ENCODE data around the gene MYBBP1A. TPM values are rescaled to one million over a fixed set of nuclear protein-coding genes. Genes with fewer than 3 reads are reported as not detected.

The MYBBP1A gene
- polyA plus RNA-seq, 2 of the 4 experiments (the other 2 are of a cell fraction): 42.9 to 95.1 TPM

DNA sequence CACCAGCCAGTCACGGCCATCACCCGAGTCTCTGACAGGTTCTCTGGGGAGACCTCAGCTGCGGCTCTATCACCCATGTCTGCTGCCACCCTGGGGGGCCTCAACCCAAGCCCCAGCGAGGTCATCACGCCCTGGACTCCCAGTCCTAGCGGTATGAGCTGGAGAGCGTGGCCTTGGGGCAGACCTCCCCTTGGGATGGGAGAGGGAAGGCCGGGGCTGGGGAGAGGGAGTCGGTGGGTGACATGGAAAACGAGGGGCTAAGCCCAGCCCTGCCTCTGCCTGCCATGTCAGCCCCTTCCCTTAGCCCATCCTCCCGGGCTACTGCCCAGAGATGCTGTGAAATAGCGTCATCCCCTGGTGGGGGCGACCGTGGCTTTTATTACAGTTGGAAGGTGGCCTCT lies 37.8 kb upstream of the MYBBP1A start:
- Histone ChIP-seq H3K27ac (no peak overlapping the region), H3K9me3 (no peaks in the 10 kb centered on the region), H3K4me3 (no peak overlapping the region), H3K4me2 (no peak overlapping the region), H3K4me1 (peaks cover 5% of the 10 kb centered on the region; the same call in 2 of the 3 replicates)
- ChIA-PET CTCF (interaction anchor here (1.0 to 18.8 kb wide), 3 partner anchors 10 to 26 kb away, joined by 3 to 186 read pairs (median 6); no protein-coding TSS in a partner anchor), POLR2A (no interaction called here)
- FAIRE-seq: no peak
- TF ChIP-seq EHF (CRISPR knock-in tag; IDR thresholded peaks at IDR 0.05): no peak
- TF ChIP-seq ZNF302 (CRISPR knock-in tag; IDR thresholded peaks at IDR 0.05): no peak
- TF ChIP-seq POLR2A (IDR thresholded peaks at IDR 0.05; ENCODE audit: low read length): no peak
- no peak for TF ChIP-seq HDAC2 (IDR thresholded peaks at IDR 0.05)
- no peak for TF ChIP-seq CTCF (IDR thresholded peaks at IDR 0.05)
- TF ChIP-seq RARB (CRISPR knock-in tag; IDR thresholded peaks at IDR 0.05): no peak
- TF ChIP-seq CHD4 (IDR thresholded peaks at IDR 0.05; ENCODE audit: borderline replicate concordance): no peak
- TF ChIP-seq, protein P1, sequence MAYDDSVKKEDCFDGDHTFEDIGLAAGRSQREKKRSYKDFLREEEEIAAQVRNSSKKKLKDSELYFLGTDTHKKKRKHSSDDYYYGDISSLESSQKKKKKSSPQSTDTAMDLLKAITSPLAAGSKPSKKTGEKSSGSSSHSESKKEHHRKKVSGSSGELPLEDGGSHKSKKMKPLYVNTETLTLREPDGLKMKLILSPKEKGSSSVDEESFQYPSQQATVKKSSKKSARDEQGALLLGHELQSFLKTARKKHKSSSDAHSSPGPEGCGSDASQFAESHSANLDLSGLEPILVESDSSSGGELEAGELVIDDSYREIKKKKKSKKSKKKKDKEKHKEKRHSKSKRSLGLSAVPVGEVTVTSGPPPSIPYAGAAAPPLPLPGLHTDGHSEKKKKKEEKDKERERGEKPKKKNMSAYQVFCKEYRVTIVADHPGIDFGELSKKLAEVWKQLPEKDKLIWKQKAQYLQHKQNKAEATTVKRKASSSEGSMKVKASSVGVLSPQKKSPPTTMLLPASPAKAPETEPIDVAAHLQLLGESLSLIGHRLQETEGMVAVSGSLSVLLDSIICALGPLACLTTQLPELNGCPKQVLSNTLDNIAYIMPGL (CRISPR knock-in tag; IDR thresholded peaks at IDR 0.05; ENCODE audit: borderline replicate concordance): no peak
- TF ChIP-seq GATA3 (IDR thresholded peaks at IDR 0.05; ENCODE audit: borderline replicate concordance): no peak
- TF ChIP-seq NPAS2 (CRISPR knock-in tag; IDR thresholded peaks at IDR 0.05; ENCODE audit: borderline replicate concordance): no peak
- no peak for TF ChIP-seq SMC3 (IDR thresholded peaks at IDR 0.05)
- TF ChIP-seq USF2 (IDR thresholded peaks at IDR 0.05): no peak
- TF ChIP-seq, protein P2, sequence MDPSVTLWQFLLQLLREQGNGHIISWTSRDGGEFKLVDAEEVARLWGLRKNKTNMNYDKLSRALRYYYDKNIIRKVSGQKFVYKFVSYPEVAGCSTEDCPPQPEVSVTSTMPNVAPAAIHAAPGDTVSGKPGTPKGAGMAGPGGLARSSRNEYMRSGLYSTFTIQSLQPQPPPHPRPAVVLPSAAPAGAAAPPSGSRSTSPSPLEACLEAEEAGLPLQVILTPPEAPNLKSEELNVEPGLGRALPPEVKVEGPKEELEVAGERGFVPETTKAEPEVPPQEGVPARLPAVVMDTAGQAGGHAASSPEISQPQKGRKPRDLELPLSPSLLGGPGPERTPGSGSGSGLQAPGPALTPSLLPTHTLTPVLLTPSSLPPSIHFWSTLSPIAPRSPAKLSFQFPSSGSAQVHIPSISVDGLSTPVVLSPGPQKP (IDR thresholded peaks at IDR 0.05; ENCODE audit: low read depth, low read length): no peak
- TF ChIP-seq FOSB (CRISPR knock-in tag; IDR thresholded peaks at IDR 0.05): no peak
- no peak for TF ChIP-seq JUNB (IDR thresholded peaks at IDR 0.05)
- TF ChIP-seq JUN (IDR thresholded peaks at IDR 0.05): no peak
- no peak for TF ChIP-seq NR3C1 (IDR thresholded peaks at IDR 0.05)
- no peak for TF ChIP-seq HEYL (CRISPR knock-in tag; IDR thresholded peaks at IDR 0.05)
- no peak for TF ChIP-seq ATOH8 (CRISPR knock-in tag; IDR thresholded peaks at IDR 0.05; ENCODE audit: low read depth)
- no peak for TF ChIP-seq HOXB5 (CRISPR knock-in tag; IDR thresholded peaks at IDR 0.05)
- 73% methylated on average over 14 of the region's 14 CpGs for WGBS (ENCODE audit: missing lambda C conversion rate)
- no peak for ATAC-seq
- DNase-seq (ENCODE audit: low read depth in 1 of 2, low spot score in 1 of 2): no peak

DNA sequence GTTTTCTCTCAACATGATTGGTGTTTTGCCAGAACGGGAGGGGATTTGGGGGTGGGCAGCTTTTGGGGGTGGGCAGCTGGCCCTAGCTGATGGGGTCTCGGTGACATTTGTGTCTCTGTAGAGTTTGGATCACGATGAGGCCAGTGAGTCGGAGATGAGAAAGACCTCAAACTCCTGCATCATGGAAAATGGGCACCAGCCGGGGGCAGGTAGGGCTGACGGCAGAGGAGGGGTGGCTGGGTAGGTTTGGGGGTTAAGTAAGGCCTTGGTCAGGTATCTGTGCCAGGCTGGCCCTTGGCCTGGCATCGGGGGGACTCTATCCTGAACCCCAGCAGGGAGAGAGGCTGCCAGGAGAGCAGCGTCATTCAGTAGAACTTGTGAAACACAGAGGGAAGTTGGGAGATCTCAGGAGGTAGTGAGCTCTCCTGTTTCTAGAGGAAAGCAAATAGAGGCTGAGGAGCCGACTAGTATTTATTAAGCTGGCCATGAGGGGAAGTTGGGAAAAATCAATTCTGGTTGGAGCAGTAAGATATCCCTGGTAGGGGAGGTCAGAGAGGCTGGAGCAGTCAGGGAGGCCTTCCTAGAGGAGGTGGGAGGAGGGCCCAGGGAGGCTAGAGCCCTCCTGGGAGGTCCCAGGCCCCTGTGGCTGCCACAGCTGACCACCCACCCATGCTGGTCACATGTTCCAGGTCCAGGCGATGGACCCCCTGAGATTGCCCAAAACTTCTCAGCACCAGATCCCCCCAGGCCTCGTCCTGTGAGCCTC lies 37.2 kb upstream of the MYBBP1A start:
- no peak for TF ChIP-seq KDM5A (IDR thresholded peaks at IDR 0.05)
- TF ChIP-seq FOSL2 (IDR thresholded peaks at IDR 0.05): no peak
- no peak for TF ChIP-seq FOSL2 (CRISPR knock-in tag; IDR thresholded peaks at IDR 0.05)
- peak; percentile 73 for TF ChIP-seq ZFP36 (IDR thresholded peaks at IDR 0.05; ENCODE audit: borderline replicate concordance, partially characterized antibody)
- no peak for TF ChIP-seq EHMT2 (IDR thresholded peaks at IDR 0.05; ENCODE audit: low read depth)
- POLR2A ChIA-PET: interaction anchor here (0.6 kb wide), 1 partner anchor 1643 kb away, joined by 7 read pairs; no protein-coding TSS in a partner anchor
- Histone ChIP-seq H3K4me2 (no peak overlapping the region), H3K4me1 (peaks cover 5% of the 10 kb centered on the region; the same call in 2 of the 3 replicates), H3K9me3 (no peaks in the 10 kb centered on the region), H3K4me3 (no peak overlapping the region), H3K27ac (no peak overlapping the region)
- ATAC-seq (no peak), FAIRE-seq (no peak), DNase-seq (ENCODE audit: low read depth in 1 of 2, low spot score in 1 of 2) (no peak)
- CTCF ChIA-PET: interaction anchor here (0.7 to 18.8 kb wide), 5 partner anchors 11 to 296 kb away, joined by 3 to 186 read pairs (median 4); no protein-coding TSS in a partner anchor
- 55% methylated on average over 11 of the region's 11 CpGs for WGBS (ENCODE audit: missing lambda C conversion rate)
